ENCODE results near the gene ASAP2.

ASAP2 gene

GRCh38 chr2:9205963-9206948, at the start of gene ASAP2:
Gene ASAP2, plus strand, starts transcription at chr2:9206812. Its CDS starts 293 bp downstream, at chr2:9207105.
- peak within 1 kb of the TSS; percentile 87 for H3K4me3 ChIP-seq (ENCODE audit: low read length)
- H3K27me3 ChIP-seq (replicated peaks; ENCODE audit: control insufficient read depth, insufficient read depth, low read length), result no peaks in the 10 kb centered on the region
- H3K9me3 ChIP-seq (ENCODE audit: control insufficient read depth, low read length), result no peaks in the 10 kb centered on the region
- DNase-seq (ENCODE audit: low read depth), result peak; percentile 91
- peaks cover 16% of the 10 kb centered on the region for H3K4me1 ChIP-seq (ENCODE audit: control insufficient read depth, insufficient read depth, low read length)
- no peaks in the 10 kb centered on the region for H3K36me3 ChIP-seq (ENCODE audit: control insufficient read depth, insufficient read depth, low read length, severe bottlenecking)
- H3K9ac ChIP-seq (ENCODE audit: low read length), result peak within 1 kb of the TSS; percentile 86

- Histone ChIP-seq H3K4me1 (ENCODE audit: control insufficient read depth, insufficient read depth, low read length) (peaks cover 12% of the 10 kb centered on the region), H3K9ac (ENCODE audit: low read length) (no peak overlapping the region), H3K9me3 (ENCODE audit: control insufficient read depth, low read length) (no peaks in the 10 kb centered on the region), H3K4me3 (ENCODE audit: low read length) (no peak overlapping the region), H3K36me3 (ENCODE audit: control insufficient read depth, insufficient read depth, low read length, severe bottlenecking) (no peaks in the 10 kb centered on the region), H3K27me3 (replicated peaks; ENCODE audit: control insufficient read depth, insufficient read depth, low read length) (no peaks in the 10 kb centered on the region)
- DNase-seq (ENCODE audit: low read depth), result peak; percentile 37
Observed at GRCh38 chr2:9158786-9159779, 47.5 kb upstream of the ASAP2 start.

GRCh38 chr2:9160732-9161131, 45.9 kb upstream of the ASAP2 start:
- no peak for DNase-seq (ENCODE audit: low read depth)
- no peak overlapping the region for H3K4me3 ChIP-seq (ENCODE audit: low read length)
- no peaks in the 10 kb centered on the region for H3K27me3 ChIP-seq (replicated peaks; ENCODE audit: control insufficient read depth, insufficient read depth, low read length)

DNA sequence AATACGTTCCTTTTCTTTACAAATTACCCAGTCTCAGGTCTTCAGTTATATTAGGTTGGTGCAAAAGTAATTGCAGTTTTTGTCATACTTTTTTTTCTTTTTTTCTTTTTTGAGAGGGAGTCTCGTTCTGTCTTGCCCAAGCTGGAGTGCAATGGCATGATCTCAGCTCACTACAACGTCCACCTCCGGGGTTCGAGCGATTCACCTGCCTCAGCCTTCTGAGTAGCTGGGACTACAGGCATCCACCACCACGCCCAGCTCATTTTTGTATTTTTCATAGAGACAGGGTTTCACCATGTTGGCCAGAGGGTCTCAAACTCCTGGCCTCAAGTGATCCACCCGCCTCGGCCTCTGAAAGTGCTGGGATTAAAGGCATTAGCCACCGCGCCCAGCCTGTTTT, 43.8 kb upstream of the ASAP2 start:
- H3K4me3 ChIP-seq (ENCODE audit: low read length), result no peak overlapping the region
- H3K4me1 ChIP-seq (ENCODE audit: control insufficient read depth, insufficient read depth, low read length), result peaks cover 22% of the 10 kb centered on the region
- H3K27me3 ChIP-seq (replicated peaks; ENCODE audit: control insufficient read depth, insufficient read depth, low read length), result no peaks in the 10 kb centered on the region
- H3K9me3 ChIP-seq (ENCODE audit: control insufficient read depth, low read length), result no peaks in the 10 kb centered on the region
- no peak for DNase-seq (ENCODE audit: low read depth)
- H3K36me3 ChIP-seq (ENCODE audit: control insufficient read depth, insufficient read depth, low read length, severe bottlenecking), result no peaks in the 10 kb centered on the region
- peak overlapping the region; percentile 54 for H3K9ac ChIP-seq (ENCODE audit: low read length)

More at GRCh38 chr2:9160732-9161131, 45.9 kb upstream of the ASAP2 start:
- Histone ChIP-seq H3K9ac (ENCODE audit: low read length) (no peak overlapping the region), H3K36me3 (ENCODE audit: control insufficient read depth, insufficient read depth, low read length, severe bottlenecking) (no peaks in the 10 kb centered on the region), H3K4me1 (ENCODE audit: control insufficient read depth, insufficient read depth, low read length) (peaks cover 19% of the 10 kb centered on the region), H3K9me3 (ENCODE audit: control insufficient read depth, low read length) (no peaks in the 10 kb centered on the region)

DNA sequence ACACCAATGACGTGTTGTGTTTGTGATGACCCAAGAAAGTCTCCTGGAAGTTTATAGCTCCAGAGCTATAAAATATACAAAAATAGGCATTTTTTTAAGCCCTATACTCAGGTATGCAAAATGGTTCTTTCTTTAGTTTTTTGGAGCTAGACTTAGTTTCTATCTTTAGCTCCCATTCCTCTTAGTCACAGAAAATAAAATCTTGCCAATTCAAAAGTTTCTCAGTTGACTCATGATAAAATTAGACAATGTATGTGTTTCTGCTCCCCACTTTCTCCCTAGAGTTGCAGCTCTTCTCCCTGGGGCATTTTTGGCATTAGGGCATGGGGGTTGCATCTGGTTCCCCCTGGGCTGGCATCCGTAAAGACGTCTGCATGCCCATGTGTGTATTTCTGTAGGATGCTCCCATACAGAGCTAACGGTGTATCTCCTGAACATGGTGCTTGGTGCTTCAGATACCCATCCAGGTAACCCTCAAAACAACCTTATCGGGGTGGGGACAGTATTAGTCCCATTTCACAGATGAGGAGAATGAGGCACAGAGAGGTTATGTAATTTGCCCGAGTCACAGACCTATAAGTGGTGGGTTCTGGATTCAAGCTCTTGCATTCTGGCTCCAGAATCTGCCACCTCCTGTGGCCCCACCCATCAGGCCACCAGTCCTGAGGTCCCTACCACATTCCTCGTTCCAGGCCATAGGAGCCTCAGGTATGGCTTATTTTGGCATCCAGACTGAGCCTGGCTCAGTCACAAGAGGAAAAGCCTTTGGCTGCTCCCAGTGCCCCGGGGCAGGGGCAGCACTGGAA, 43.1 kb upstream of the ASAP2 start:
- Histone ChIP-seq H3K36me3 (ENCODE audit: control insufficient read depth, insufficient read depth, low read length, severe bottlenecking) (no peaks in the 10 kb centered on the region), H3K9me3 (ENCODE audit: control insufficient read depth, low read length) (no peaks in the 10 kb centered on the region), H3K4me1 (ENCODE audit: control insufficient read depth, insufficient read depth, low read length) (peaks cover 22% of the 10 kb centered on the region), H3K9ac (ENCODE audit: low read length) (peak overlapping the region; percentile 54), H3K27me3 (replicated peaks; ENCODE audit: control insufficient read depth, insufficient read depth, low read length) (no peaks in the 10 kb centered on the region), H3K4me3 (ENCODE audit: low read length) (no peak overlapping the region)
- DNase-seq (ENCODE audit: low read depth), result peak; percentile 80

DNA sequence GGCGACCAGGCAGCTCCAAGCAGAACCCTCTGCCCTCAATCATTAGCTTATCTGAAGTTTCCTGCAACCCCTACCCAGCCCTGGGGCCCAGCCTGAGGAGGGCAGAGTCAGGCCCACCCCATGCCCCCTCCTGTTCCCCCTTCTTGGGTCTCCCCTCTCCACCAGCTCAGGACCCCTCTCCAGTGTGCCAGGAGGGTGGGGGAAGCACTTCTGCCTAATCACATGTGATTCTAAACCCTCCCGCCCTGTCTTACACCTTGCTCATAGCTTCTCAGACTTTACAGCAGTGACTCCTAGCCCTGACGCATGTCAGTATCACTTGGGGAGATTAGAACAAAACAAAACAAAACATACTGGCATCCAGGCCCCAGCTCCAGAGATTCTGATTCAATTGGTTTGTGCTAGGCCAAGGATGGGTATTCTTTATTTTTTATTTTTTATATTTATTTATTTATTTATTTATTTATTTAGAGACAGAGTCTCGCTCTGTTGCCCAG, 42.5 kb upstream of the ASAP2 start:
- no peak for DNase-seq (ENCODE audit: low read depth)
- H3K27me3 ChIP-seq (replicated peaks; ENCODE audit: control insufficient read depth, insufficient read depth, low read length), result no peaks in the 10 kb centered on the region
- no peak overlapping the region for H3K4me3 ChIP-seq (ENCODE audit: low read length)
- H3K36me3 ChIP-seq (ENCODE audit: control insufficient read depth, insufficient read depth, low read length, severe bottlenecking), result no peaks in the 10 kb centered on the region
- H3K4me1 ChIP-seq (ENCODE audit: control insufficient read depth, insufficient read depth, low read length), result peaks cover 22% of the 10 kb centered on the region
- H3K9ac ChIP-seq (ENCODE audit: low read length), result no peak overlapping the region
- no peaks in the 10 kb centered on the region for H3K9me3 ChIP-seq (ENCODE audit: control insufficient read depth, low read length)

- Histone ChIP-seq H3K4me3 (ENCODE audit: low read length) (no peak overlapping the region), H3K4me1 (ENCODE audit: control insufficient read depth, insufficient read depth, low read length) (peaks cover 22% of the 10 kb centered on the region), H3K36me3 (ENCODE audit: control insufficient read depth, insufficient read depth, low read length, severe bottlenecking) (no peaks in the 10 kb centered on the region), H3K9ac (ENCODE audit: low read length) (no peak overlapping the region), H3K9me3 (ENCODE audit: control insufficient read depth, low read length) (no peaks in the 10 kb centered on the region), H3K27me3 (replicated peaks; ENCODE audit: control insufficient read depth, insufficient read depth, low read length) (no peaks in the 10 kb centered on the region)
- DNase-seq (ENCODE audit: low read depth), result no peak
Observed at GRCh38 chr2:9165625-9166024, 41.0 kb upstream of the ASAP2 start.

DNA sequence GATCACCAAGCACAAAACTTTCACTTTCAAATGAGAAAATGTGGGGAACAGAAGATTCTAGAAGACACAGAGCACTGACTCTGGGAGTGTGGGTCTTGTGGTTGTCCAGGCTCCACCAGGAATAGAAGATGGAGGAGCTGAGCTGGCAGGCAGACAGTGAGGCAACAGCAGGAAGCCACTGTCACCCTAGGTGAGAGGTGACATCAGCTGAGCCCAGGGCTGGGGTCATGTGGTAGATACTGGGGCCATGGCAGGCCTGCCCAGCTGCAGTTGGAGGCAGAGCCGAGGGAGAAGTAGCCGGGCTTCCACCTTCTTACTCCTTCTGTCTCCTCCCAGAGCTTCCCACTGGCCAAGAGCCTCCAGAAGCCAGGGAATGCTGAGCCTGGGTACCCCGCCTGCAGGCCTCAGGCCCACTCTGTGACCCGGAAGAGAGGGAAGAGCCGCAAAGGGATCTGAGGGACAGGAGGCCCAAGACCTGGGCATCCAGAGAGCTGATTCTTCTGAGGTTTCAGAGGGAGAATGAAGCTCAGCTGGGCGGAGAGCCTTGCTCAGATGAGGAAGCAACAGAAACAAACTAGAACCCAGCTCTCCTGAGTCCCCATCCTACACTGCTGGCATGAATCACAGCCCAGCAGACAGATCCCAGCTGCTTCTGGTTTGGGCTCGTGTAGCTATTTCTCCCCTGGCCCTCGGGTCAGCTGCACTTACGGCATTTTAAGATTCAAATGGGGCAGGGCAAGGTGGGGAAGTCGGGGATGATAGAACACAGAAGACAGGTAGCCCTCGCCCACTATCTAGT, 39.8 kb upstream of the ASAP2 start:
- H3K4me3 ChIP-seq (ENCODE audit: low read length), result no peak overlapping the region
- H3K4me1 ChIP-seq (ENCODE audit: control insufficient read depth, insufficient read depth, low read length), result peaks cover 22% of the 10 kb centered on the region
- DNase-seq (ENCODE audit: low read depth), result no peak
- H3K36me3 ChIP-seq (ENCODE audit: control insufficient read depth, insufficient read depth, low read length, severe bottlenecking), result no peaks in the 10 kb centered on the region
- H3K27me3 ChIP-seq (replicated peaks; ENCODE audit: control insufficient read depth, insufficient read depth, low read length), result no peaks in the 10 kb centered on the region
- no peak overlapping the region for H3K9ac ChIP-seq (ENCODE audit: low read length)
- no peaks in the 10 kb centered on the region for H3K9me3 ChIP-seq (ENCODE audit: control insufficient read depth, low read length)

DNA sequence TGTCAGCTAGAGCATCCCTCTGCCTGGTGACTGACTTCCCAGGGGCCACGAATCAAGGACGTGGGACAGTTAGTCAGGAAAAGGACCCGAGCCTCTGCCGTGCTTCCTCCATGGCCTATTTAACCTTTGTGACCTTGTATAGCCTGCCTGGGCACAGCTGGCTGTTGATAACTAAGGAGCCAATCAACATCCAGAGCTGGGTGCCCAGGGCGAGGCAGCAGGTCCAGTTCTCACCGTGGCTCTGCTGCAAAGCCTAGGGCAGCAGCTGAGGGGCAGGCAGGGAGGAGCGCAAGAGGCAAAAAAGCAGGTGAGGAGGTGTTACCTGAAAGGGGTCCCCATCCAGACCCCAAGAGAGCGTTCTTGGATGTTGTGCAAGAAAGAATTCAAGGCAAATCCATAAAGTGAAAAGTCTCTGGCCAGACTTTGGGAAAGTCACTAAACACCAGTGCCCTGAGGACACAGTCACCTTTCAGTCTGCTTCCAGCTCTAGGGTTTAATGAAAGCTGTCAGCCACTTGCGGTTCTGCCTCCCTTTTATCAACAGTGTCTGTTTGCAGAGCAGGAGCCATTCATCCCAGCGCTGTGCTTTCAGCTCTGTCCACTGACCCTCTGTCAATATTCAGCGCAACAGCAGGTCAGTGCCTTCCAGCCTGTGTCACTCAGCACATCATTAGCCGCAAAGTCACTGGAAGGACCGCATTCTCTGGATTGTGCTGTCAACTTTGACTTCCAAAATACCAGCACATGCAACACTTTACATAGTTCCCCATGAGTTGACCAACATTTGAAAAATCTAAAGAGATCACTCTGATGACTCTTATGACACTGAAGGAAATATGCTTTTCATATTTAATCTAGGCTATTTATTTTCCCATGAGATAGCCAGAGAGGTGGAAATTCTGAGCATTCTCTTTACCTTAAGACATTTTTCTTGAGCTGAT, 38.6 kb upstream of the ASAP2 start:
- no peaks in the 10 kb centered on the region for H3K9me3 ChIP-seq (ENCODE audit: control insufficient read depth, low read length)
- H3K4me1 ChIP-seq (ENCODE audit: control insufficient read depth, insufficient read depth, low read length), result peaks cover 19% of the 10 kb centered on the region
- no peak overlapping the region for H3K4me3 ChIP-seq (ENCODE audit: low read length)
- H3K27me3 ChIP-seq (replicated peaks; ENCODE audit: control insufficient read depth, insufficient read depth, low read length), result no peaks in the 10 kb centered on the region
- H3K36me3 ChIP-seq (ENCODE audit: control insufficient read depth, insufficient read depth, low read length, severe bottlenecking), result no peaks in the 10 kb centered on the region
- no peak overlapping the region for H3K9ac ChIP-seq (ENCODE audit: low read length)
- no peak for DNase-seq (ENCODE audit: low read depth)
